Vagina (tissue), 2 donors: ENCODE data around the gene PBX4.

Source experiments
- POLR2A ChIP-seq, 2 donors: fragments of 450-650 bp; IDR thresholded peaks; one replicate each; pipeline ENCODE4 v1.6.1; 2017; ENCODE audit warnings: antibody characterized with exemption in 2 of 2, mild to moderate bottlenecking in 2 of 2, moderate library complexity in 2 of 2
- POLR2AphosphoS5 ChIP-seq, 2 donors: sonication (generic); formaldehyde crosslinking; IDR thresholded peaks; one replicate each; pipeline ENCODE4 v1.9.0; 2017; ENCODE audit warnings: antibody characterized with exemption in 2 of 2, mild to moderate bottlenecking in 2 of 2, low read depth in 1 of 2; ENCODE audit not compliant: insufficient read depth in 1 of 2
- TF ChIP-seq, protein P1 (sequence below), 3 experiments: fragments of 450-650 bp in 2 of 3; fragments of 200-600 bp in 1 of 3; sonication (generic) in 1 of 3; IDR thresholded peaks; one replicate each; pipeline ENCODE4 v1.5.1; 2017 to 2019; ENCODE audit warnings: antibody characterized with exemption in 3 of 3, mild to moderate bottlenecking in 2 of 3, moderate library complexity in 2 of 3

GRCh38 chr19:19549804-19550464 is 68.6 kb downstream of the PBX4 start:
- no peak for TF ChIP-seq POLR2AphosphoS5 (IDR thresholded peaks at IDR 0.05; ENCODE audit: insufficient read depth in 1 of 2, low read depth in 1 of 2)
- TF ChIP-seq POLR2A (IDR thresholded peaks at IDR 0.05): no peak
- TF ChIP-seq, protein P1, sequence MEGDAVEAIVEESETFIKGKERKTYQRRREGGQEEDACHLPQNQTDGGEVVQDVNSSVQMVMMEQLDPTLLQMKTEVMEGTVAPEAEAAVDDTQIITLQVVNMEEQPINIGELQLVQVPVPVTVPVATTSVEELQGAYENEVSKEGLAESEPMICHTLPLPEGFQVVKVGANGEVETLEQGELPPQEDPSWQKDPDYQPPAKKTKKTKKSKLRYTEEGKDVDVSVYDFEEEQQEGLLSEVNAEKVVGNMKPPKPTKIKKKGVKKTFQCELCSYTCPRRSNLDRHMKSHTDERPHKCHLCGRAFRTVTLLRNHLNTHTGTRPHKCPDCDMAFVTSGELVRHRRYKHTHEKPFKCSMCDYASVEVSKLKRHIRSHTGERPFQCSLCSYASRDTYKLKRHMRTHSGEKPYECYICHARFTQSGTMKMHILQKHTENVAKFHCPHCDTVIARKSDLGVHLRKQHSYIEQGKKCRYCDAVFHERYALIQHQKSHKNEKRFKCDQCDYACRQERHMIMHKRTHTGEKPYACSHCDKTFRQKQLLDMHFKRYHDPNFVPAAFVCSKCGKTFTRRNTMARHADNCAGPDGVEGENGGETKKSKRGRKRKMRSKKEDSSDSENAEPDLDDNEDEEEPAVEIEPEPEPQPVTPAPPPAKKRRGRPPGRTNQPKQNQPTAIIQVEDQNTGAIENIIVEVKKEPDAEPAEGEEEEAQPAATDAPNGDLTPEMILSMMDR (IDR thresholded peaks at IDR 0.05): no peak
